ENCODE measurements around the gene CYP3A4. TPM values are rescaled to one million over a fixed set of nuclear protein-coding genes. Genes with fewer than 3 reads are reported as not detected.

The CYP3A4 gene
- total RNA-seq (2022; extraction: Qiagen RNA extraction; ENCODE audit: low read depth): not detected in 5 replicates

DNA sequence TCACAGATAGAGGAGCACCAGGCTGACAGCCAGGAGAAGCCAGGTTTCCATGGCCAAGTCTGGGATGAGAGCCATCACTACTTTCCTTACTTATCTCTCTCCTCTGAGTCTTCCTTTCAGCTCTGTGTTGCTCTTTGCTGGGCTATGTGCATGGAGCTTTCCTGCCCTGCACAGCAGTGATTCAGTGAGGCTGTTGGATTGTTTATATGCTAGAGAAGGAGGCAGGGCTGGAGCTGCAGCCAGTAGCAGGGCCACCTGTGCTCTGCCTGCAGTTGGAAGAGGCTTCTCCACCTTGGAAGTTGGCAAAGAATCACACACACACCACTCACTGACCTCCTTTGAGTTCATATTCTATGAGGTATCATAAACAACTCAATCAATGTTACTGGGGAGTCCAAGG is at the start of gene CYP3A4:
Gene CYP3A4, minus strand, starts transcription at position 178 of the 400 bp plus-strand sequence. Its CDS starts 103 bp downstream, at position 75.

DNA sequence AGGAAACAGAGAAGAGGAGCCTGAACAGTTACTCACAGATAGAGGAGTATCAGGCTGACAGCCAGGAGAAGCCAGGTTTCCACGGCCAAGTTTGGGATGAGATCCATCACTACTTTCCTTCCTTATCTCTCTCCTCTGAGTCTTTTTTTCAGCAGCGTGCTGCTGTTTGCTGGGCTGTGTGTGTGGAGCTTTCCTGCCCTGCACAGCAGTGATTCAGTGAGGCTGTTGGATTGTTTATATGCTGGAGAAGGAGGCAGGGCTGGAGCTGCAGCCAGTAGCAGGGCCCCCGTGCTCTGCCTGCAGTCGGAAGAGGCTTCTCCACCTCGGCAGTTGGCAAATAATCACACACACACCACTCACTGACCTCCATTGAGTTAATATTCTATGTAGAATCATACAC is 49.0 kb downstream of the CYP3A4 start, which contains the start of gene CYP3A7:
Gene CYP3A7, minus strand, starts transcription at position 210 of the 400 bp plus-strand sequence. Its CDS starts 103 bp downstream, at position 107.

Other genes with a start within 250 kb of the CYP3A4 start
- 4.2 to 6.9 TPM (median 6.8 TPM) in 5 replicates for gene FAM200A, start 232.1 kb downstream of the CYP3A4 start, total RNA-seq (2022; extraction: Qiagen RNA extraction; ENCODE audit: low read depth)
- 47.7 to 58.6 TPM (median 53.0 TPM) in 5 replicates for gene ZNF655, start 225.5 kb downstream of the CYP3A4 start, total RNA-seq (2022; extraction: Qiagen RNA extraction; ENCODE audit: low read depth)
- 0.75 to 1.4 TPM (median 0.92 TPM) in 5 replicates for gene TMEM225B, start 185.9 kb downstream of the CYP3A4 start, total RNA-seq (2022; extraction: Qiagen RNA extraction; ENCODE audit: low read depth)
- gene ZSCAN25, start 167.2 kb downstream of the CYP3A4 start, total RNA-seq (2022; extraction: Qiagen RNA extraction; ENCODE audit: low read depth): 6.8 to 9.7 TPM (median 9.3 TPM) in 5 replicates
- gene CYP3A5, start 104.2 kb downstream of the CYP3A4 start, total RNA-seq (2022; extraction: Qiagen RNA extraction; ENCODE audit: low read depth): 1.1 to 2.0 TPM (median 1.8 TPM) in 5 replicates
- gene CYP3A7, start 49.0 kb downstream of the CYP3A4 start, total RNA-seq (2022; extraction: Qiagen RNA extraction; ENCODE audit: low read depth): not detected in 5 replicates
- not detected in 5 replicates for gene CYP3A43, start 43.8 kb upstream of the CYP3A4 start, total RNA-seq (2022; extraction: Qiagen RNA extraction; ENCODE audit: low read depth)
- not detected in 5 replicates for gene OR2AE1, start 92.8 kb upstream of the CYP3A4 start, total RNA-seq (2022; extraction: Qiagen RNA extraction; ENCODE audit: low read depth)
- gene TRIM4, start 135.3 kb upstream of the CYP3A4 start, total RNA-seq (2022; extraction: Qiagen RNA extraction; ENCODE audit: low read depth): 23.0 to 34.7 TPM (median 27.0 TPM) in 5 replicates
- gene GJC3, start 145.4 kb upstream of the CYP3A4 start, total RNA-seq (2022; extraction: Qiagen RNA extraction; ENCODE audit: low read depth): not detected in 5 replicates
- gene AZGP1, start 191.8 kb upstream of the CYP3A4 start, total RNA-seq (2022; extraction: Qiagen RNA extraction; ENCODE audit: low read depth): 0.31 TPM in 1 of 5 replicates, not detected in the others
- gene ZKSCAN1, start 231.4 kb upstream of the CYP3A4 start, total RNA-seq (2022; extraction: Qiagen RNA extraction; ENCODE audit: low read depth): 5.8 to 11.6 TPM (median 8.9 TPM) in 5 replicates